Transverse colon (tissue), 4 donors: ENCODE measurements around the gene CEP250.

Experiments
- POLR2AphosphoS5 ChIP-seq, 3 donors: sonication (generic); formaldehyde crosslinking; IDR thresholded peaks; one replicate each; pipeline ENCODE4 v1.6.1; 2016; ENCODE audit warnings: antibody characterized with exemption in 3 of 3
- TF ChIP-seq, protein P1 (sequence below), 5 experiments: fragments of 200-600 bp in 3 of 5; fragments of 450-650 bp in 2 of 5; sonication (generic) in 3 of 5; IDR thresholded peaks; 1 replicate in 2 of 5; 2 replicates in 3 of 5; pipeline ENCODE4 v1.5.1; 2016 to 2017; ENCODE audit warnings: antibody characterized with exemption in 5 of 5, inconsistent platforms in 3 of 5, mild to moderate bottlenecking in 2 of 5, moderate library complexity in 1 of 5

DNA sequence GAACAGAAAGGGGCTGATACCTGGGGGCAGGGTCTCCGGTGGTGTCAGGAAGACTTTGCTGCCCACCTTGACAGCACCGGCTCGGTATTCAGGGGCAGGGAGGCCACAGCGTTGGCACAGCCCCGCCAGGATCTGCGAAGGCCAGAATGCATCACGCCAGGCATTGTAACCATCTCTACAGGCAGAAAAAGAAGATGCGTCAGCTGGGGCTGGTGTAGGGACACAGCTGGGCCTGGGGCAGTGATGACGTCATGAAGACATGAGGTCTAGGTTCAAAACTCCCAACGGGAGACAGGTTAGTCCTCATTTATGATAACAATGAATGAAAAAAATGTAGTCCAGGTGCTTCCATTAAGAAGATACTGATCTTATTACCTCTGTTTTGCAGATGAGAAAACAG lies 108.4 kb downstream of the CEP250 start:
- TF ChIP-seq POLR2AphosphoS5 (IDR thresholded peaks at IDR 0.05), result no peak
- TF ChIP-seq, protein P1, sequence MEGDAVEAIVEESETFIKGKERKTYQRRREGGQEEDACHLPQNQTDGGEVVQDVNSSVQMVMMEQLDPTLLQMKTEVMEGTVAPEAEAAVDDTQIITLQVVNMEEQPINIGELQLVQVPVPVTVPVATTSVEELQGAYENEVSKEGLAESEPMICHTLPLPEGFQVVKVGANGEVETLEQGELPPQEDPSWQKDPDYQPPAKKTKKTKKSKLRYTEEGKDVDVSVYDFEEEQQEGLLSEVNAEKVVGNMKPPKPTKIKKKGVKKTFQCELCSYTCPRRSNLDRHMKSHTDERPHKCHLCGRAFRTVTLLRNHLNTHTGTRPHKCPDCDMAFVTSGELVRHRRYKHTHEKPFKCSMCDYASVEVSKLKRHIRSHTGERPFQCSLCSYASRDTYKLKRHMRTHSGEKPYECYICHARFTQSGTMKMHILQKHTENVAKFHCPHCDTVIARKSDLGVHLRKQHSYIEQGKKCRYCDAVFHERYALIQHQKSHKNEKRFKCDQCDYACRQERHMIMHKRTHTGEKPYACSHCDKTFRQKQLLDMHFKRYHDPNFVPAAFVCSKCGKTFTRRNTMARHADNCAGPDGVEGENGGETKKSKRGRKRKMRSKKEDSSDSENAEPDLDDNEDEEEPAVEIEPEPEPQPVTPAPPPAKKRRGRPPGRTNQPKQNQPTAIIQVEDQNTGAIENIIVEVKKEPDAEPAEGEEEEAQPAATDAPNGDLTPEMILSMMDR (IDR thresholded peaks at IDR 0.05), result no peak
